Body of pancreas (tissue), 4 donors: ENCODE data around the gene NT5E. TPM values are rescaled to one million over a fixed set of nuclear protein-coding genes. Genes with fewer than 3 reads are reported as not detected.
A peak's percentile ranks its signal among the peaks of the same experiment; 100 is the strongest.

ENCODE experiments used
- ATAC-seq: fragments of 150-250 bp; one replicate; pipeline ENCODE4 v1.9.1; 2016
- DNase-seq, 4 donors: peaks; one replicate each; pipeline ENCODE4 v3.0.0-alpha.2; 2019
- H3K27ac ChIP-seq, 4 donors: fragments of 200-600 bp; sonication (generic); 1 replicate in 3 of 4; 2 replicates in 1 of 4; pipeline versions ENCODE4 v1.5.1 to v1.6.1; 2016 to 2019; ENCODE audit warnings: mild to moderate bottlenecking in 1 of 4, mixed read lengths in 1 of 4, moderate library complexity in 1 of 4
- H3K27me3 ChIP-seq, 2 donors: fragments of 200-600 bp; sonication (generic); one replicate each; pipeline ENCODE4 v1.6.0; 2016; ENCODE audit warnings: mild to moderate bottlenecking in 1 of 2
- H3K36me3 ChIP-seq, 2 donors: fragments of 200-600 bp; sonication (generic); replicated peaks in 1 of 2; 2 replicates each; pipeline ENCODE4 v1.5.1; 2016; ENCODE audit warnings: low read depth in 2 of 2; ENCODE audit not compliant: insufficient read depth in 1 of 2
- H3K4me1 ChIP-seq: fragments of 200-600 bp; sonication (generic); one replicate; pipeline ENCODE4 v1.6.0; 2016
- H3K4me3 ChIP-seq, 2 donors: fragments of 200-600 bp; sonication (generic); 1 replicate in 1 of 2; 2 replicates in 1 of 2; pipeline ENCODE4 v1.5.1; 2016 to 2019
- H3K9me3 ChIP-seq, 3 donors: fragments of 200-600 bp; sonication (generic); 1 replicate in 2 of 3; 2 replicates in 1 of 3; pipeline ENCODE4 v1.5.1; 2016
- POLR2A ChIP-seq, 3 donors: fragments of 450-650 bp; IDR thresholded peaks; one replicate each; pipeline ENCODE4 v1.6.1; 2016; ENCODE audit warnings: antibody characterized with exemption in 3 of 3, mild to moderate bottlenecking in 2 of 3
- WGBS, 2 donors: methylation state at CpG; one replicate each; pipeline ENCODE4 v1.1.5; 2017; 5-methylcytosine and 5-hydroxymethylcytosine counted together
- intact Hi-C: fragments of 100-400 bp; cut with DNase I; formaldehyde crosslinking; loops from one replicate; pipeline ENCODE4 v1.15.1; 2023
- total RNA-seq, 2 donors: library from RNA; depleted of rRNA; stranded (reverse); fragments of >200 nt; gene quantifications; one replicate each; pipeline ENCODE4 v1.1.0, GENCODE V29; 2016
- TF ChIP-seq, protein P1 (sequence below), 7 experiments: fragments of 450-650 bp in 4 of 7; fragments of 200-600 bp in 3 of 7; sonication (generic) in 3 of 7; IDR thresholded peaks; one replicate each; pipeline ENCODE4 v1.5.1; 2016 to 2019; ENCODE audit warnings: antibody characterized with exemption in 7 of 7

NT5E gene
- total RNA-seq, 2 donors from 2014 or later = 3.1 to 4.0 TPM

- no peak for ATAC-seq
These were observed 8.3 kb downstream of the NT5E start for GRCh38 chr6:85458184-85458583.

GRCh38 chr6:85458782-85459181, 8.9 kb downstream of the NT5E start:
- Histone ChIP-seq H3K4me1 (peaks cover 16% of the 10 kb centered on the region), H3K27ac (no peak overlapping the region), H3K9me3 (no peaks in the 10 kb centered on the region), H3K27me3 (no peaks in the 10 kb centered on the region), H3K36me3 (no peaks in the 10 kb centered on the region), H3K4me3 (no peak overlapping the region)
- DNase-seq (peak in 3 of 4 donors; percentile 15 to 20 (median 17)), ATAC-seq (peak; percentile 60)
- TF ChIP-seq, protein P1, sequence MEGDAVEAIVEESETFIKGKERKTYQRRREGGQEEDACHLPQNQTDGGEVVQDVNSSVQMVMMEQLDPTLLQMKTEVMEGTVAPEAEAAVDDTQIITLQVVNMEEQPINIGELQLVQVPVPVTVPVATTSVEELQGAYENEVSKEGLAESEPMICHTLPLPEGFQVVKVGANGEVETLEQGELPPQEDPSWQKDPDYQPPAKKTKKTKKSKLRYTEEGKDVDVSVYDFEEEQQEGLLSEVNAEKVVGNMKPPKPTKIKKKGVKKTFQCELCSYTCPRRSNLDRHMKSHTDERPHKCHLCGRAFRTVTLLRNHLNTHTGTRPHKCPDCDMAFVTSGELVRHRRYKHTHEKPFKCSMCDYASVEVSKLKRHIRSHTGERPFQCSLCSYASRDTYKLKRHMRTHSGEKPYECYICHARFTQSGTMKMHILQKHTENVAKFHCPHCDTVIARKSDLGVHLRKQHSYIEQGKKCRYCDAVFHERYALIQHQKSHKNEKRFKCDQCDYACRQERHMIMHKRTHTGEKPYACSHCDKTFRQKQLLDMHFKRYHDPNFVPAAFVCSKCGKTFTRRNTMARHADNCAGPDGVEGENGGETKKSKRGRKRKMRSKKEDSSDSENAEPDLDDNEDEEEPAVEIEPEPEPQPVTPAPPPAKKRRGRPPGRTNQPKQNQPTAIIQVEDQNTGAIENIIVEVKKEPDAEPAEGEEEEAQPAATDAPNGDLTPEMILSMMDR (IDR thresholded peaks at IDR 0.05) = no peak
- TF ChIP-seq POLR2A (IDR thresholded peaks at IDR 0.05) = no peak
- intact Hi-C loops = no loop called here
- 50 to 68% methylated on average over 3 of the region's 3 CpGs for WGBS, 2 donors

More at GRCh38 chr6:85458184-85458583, 8.3 kb downstream of the NT5E start:
- Histone ChIP-seq H3K27ac (no peak overlapping the region), H3K4me1 (peaks cover 16% of the 10 kb centered on the region), H3K27me3 (no peaks in the 10 kb centered on the region), H3K4me3 (no peak overlapping the region), H3K36me3 (no peaks in the 10 kb centered on the region), H3K9me3 (no peaks in the 10 kb centered on the region)
- no peak for TF ChIP-seq POLR2A (IDR thresholded peaks at IDR 0.05)
- TF ChIP-seq, protein P1 (IDR thresholded peaks at IDR 0.05) = no peak
- intact Hi-C loops = no loop called here
- no peak for DNase-seq
- 33 to 58% methylated on average over 2 of the region's 2 CpGs for WGBS, 2 donors

DNA sequence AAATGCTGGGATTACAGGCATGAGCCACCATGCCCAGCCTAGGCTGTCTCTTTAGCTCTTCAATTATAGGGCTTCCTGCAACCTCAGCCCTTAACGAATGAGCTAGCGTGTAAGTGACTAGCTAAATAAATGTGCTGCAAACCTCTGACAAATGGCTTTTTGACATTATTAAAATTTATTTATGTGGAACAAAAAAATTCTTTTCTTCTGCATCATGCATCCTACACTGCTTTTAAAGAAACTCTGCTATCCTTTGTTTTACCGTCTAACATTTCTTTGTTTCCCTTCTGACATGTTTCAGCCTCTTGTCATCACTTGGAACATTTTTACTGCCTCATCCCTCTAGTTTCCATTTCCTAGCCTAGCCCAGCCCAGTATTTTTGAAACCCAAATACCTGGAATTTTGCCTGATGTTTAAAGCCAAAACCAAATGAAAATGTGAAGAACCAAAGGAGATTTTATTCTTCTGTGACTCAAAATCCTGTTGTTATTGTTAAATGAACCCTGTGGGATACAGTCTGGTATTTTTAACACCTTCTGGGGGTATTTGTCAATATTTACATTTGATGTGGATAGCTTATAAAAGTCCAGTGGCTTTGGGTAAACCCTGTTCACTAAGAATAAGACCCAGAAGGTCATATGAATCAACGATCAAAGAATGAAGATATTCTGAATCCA, 9.5 kb downstream of the NT5E start:
- TF ChIP-seq POLR2A (IDR thresholded peaks at IDR 0.05) = no peak
- TF ChIP-seq, protein P1 (IDR thresholded peaks at IDR 0.05) = no peak
- ATAC-seq = no peak

GRCh38 chr6:85460154-85460920, 10.5 kb downstream of the NT5E start:
- intact Hi-C loops = no loop called here
- Histone ChIP-seq H3K36me3 (no peaks in the 10 kb centered on the region), H3K9me3 (no peaks in the 10 kb centered on the region), H3K27ac (peak overlapping the region in 2 of 4 donors; percentile 6 to 9), H3K4me1 (peaks cover 16% of the 10 kb centered on the region), H3K4me3 (no peak overlapping the region), H3K27me3 (no peaks in the 10 kb centered on the region)
- ATAC-seq = no peak
- no peak for TF ChIP-seq POLR2A (IDR thresholded peaks at IDR 0.05)
- TF ChIP-seq, protein P1 (IDR thresholded peaks at IDR 0.05) = no peak
- 64 to 66% methylated on average over 4 of the region's 4 CpGs for WGBS, 2 donors
- DNase-seq = no peak

More for the DNA sequence above, 9.5 kb downstream of the NT5E start:
- intact Hi-C loops = no loop called here
- Histone ChIP-seq H3K9me3 (no peaks in the 10 kb centered on the region), H3K27me3 (no peaks in the 10 kb centered on the region), H3K27ac (no peak overlapping the region), H3K36me3 (no peaks in the 10 kb centered on the region), H3K4me3 (no peak overlapping the region), H3K4me1 (peaks cover 16% of the 10 kb centered on the region)
- no peak for DNase-seq
- 60 to 69% methylated on average over 4 of the region's 4 CpGs for WGBS, 2 donors
